ENCODE results near the gene FA2H. TPM values are rescaled to one million over a fixed set of nuclear protein-coding genes. Genes with fewer than 3 reads are reported as not detected.

FA2H gene
- total and polyA plus RNA-seq, 2 of the 13 experiments (the other 11 are each of a cell fraction or from before 2014, with no cell fraction given): 0.20 TPM; not detected in 1

- TF ChIP-seq ZNF101 (CRISPR knock-in tag; IDR thresholded peaks at IDR 0.05; ENCODE audit: borderline replicate concordance, low read depth) (no peak), KDM2A (CRISPR knock-in tag; IDR thresholded peaks at IDR 0.05; ENCODE audit: borderline replicate concordance, low read depth) (peak; percentile 73; the same call in 1 of the 2 replicates), HES4 (CRISPR knock-in tag; IDR thresholded peaks at IDR 0.05; ENCODE audit: borderline replicate concordance) (0 out of 2 replicates have a peak, but pooled peaks have one; percentile 61), LBX2 (CRISPR knock-in tag; IDR thresholded peaks at IDR 0.05; ENCODE audit: borderline replicate concordance) (no peak), RNF219 (CRISPR knock-in tag; IDR thresholded peaks at IDR 0.05) (no peak), FIP1L1 (IDR thresholded peaks at IDR 0.05; ENCODE audit: borderline replicate concordance, insufficient read depth, low read depth, low read length) (no peak), ZNF639 (CRISPR knock-in tag; conservative IDR thresholded peaks at IDR 0.05) (0 out of 2 replicates have a peak, but pooled peaks have one; percentile 70), FOXP4 (CRISPR knock-in tag; IDR thresholded peaks at IDR 0.05) (peak; percentile 66), CBX1 (IDR thresholded peaks at IDR 0.05; ENCODE audit: low read depth) (no peak), IRF9 (CRISPR knock-in tag; IDR thresholded peaks at IDR 0.05; ENCODE audit: borderline replicate concordance) (peak; percentile 57; the same call in 1 of the 2 replicates), ZFP37 (CRISPR knock-in tag; IDR thresholded peaks at IDR 0.05; ENCODE audit: borderline replicate concordance) (no peak), RBM22 (optimal IDR thresholded peaks at IDR 0.05; ENCODE audit: low read length) (no peak), HMGXB3 (CRISPR knock-in tag; IDR thresholded peaks at IDR 0.05; ENCODE audit: borderline replicate concordance) (peak; percentile 67; the same call in 1 of the 2 replicates), ELF3 (CRISPR knock-in tag; IDR thresholded peaks at IDR 0.05) (peak; percentile 64), ZNF878 (CRISPR knock-in tag; IDR thresholded peaks at IDR 0.05) (no peak)
Observed at GRCh38 chr16:74700438-74701225, 74.0 kb downstream of the FA2H start, which contains the start of gene MLKL (continued).
